WTC11 (cell line): ENCODE results near the gene ECE1.

Experiments
- TF ChIP-seq, protein P1 (sequence below): fragments of 200-600 bp; IDR thresholded peaks from 2 replicates; pipeline ENCODE4 v1.8.0; 2022; ENCODE audit warnings: antibody characterized with exemption
- TF ChIP-seq, protein P2 (sequence below): sonication (generic); formaldehyde crosslinking; conservative IDR thresholded peaks from 2 replicates; pipeline ENCODE4 v1.8.1; 2022; ENCODE audit warnings: mild to moderate bottlenecking, missing genetic modification reagents

DNA sequence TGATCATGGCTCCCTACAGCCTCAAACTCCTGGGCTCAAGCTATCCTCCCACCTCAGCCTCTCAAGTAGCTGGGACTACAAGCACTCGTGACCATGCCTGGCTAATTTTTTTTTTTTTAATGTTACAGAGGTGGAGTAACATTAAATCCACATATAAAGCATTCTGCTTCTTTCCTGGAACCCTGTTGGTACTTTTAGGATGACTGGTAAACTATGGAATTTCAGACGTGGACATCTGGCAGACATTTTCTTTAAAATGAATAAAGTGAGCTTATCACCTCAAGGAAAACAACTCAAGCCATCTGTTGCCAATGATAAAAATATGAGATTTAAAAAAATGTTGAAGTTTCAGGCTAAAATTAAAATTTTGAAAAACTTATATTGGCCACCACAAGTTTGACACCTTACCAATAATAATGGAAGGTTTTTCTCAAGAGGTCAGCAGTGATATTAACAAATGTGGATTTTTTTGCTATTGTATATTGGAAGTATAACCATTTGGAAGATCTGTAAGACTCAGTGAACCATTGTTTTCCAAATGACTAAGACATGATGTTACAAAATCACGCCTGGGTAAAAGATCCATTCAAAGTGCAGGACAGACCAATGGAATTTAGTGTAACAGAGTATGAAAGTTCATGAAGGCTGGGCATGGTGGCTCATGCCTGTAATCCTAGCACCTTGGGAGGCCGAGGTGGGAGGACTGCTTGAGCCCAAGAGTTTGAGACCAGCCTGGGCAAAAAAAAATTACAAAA lies 60.8 kb downstream of the ECE1 start:
- TF ChIP-seq, protein P1, sequence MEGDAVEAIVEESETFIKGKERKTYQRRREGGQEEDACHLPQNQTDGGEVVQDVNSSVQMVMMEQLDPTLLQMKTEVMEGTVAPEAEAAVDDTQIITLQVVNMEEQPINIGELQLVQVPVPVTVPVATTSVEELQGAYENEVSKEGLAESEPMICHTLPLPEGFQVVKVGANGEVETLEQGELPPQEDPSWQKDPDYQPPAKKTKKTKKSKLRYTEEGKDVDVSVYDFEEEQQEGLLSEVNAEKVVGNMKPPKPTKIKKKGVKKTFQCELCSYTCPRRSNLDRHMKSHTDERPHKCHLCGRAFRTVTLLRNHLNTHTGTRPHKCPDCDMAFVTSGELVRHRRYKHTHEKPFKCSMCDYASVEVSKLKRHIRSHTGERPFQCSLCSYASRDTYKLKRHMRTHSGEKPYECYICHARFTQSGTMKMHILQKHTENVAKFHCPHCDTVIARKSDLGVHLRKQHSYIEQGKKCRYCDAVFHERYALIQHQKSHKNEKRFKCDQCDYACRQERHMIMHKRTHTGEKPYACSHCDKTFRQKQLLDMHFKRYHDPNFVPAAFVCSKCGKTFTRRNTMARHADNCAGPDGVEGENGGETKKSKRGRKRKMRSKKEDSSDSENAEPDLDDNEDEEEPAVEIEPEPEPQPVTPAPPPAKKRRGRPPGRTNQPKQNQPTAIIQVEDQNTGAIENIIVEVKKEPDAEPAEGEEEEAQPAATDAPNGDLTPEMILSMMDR, result no peak
- TF ChIP-seq, protein P2, sequence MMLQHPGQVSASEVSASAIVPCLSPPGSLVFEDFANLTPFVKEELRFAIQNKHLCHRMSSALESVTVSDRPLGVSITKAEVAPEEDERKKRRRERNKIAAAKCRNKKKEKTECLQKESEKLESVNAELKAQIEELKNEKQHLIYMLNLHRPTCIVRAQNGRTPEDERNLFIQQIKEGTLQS (CRISPR knock-in tag), result no peak
